PFSK-1 (cell line): Measurements from ENCODE around the gene MYBBP1A.

Experiments used
- POLR2AphosphoS5 ChIP-seq: IDR thresholded peaks from 2 replicates; pipeline ENCODE4 v1.6.1; 2012; ENCODE audit warnings: low read depth, mild to moderate bottlenecking, control low read depth, low read length, moderate library complexity
- SIN3A ChIP-seq: IDR thresholded peaks from 2 replicates; pipeline ENCODE4 v1.6.1; 2012; ENCODE audit warnings: mild to moderate bottlenecking, low read length, moderate library complexity, borderline replicate concordance; ENCODE audit not compliant: insufficient read depth
- TAF1 ChIP-seq: IDR thresholded peaks from 2 replicates; pipeline ENCODE4 v1.6.1; 2012; ENCODE audit warnings: low read length, control low read depth, borderline replicate concordance; ENCODE audit not compliant: insufficient read depth

DNA sequence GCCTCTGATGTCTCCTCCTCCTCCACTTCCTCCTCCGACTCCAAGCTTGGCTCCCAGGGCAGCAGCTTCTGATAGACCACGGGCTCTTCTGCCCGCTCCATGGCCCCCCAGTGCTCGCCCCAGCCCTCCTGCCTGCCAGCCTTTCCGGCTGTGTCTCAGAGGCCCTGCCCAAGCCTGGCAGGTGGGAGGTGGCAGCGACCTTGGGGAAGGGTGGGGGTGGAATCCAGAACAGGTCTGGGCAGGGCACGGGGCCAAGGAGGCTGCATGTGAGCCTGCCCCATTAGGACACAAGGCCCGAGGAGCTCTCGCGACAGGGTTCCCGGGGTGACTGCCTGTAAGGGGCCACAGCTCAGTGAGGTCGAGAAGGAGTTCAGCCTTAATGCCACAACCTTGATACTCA is 5.2 kb upstream of the MYBBP1A start, which contains the start of gene GGT6:
- TF ChIP-seq TAF1 (no peak), POLR2AphosphoS5 (no peak), SIN3A (no peak)
